ENCODE data around the gene SNX11. TPM values are rescaled to one million over a fixed set of nuclear protein-coding genes. Genes with fewer than 3 reads are reported as not detected.
"Not testable (repeated sequence)": the region's sequence is repeated elsewhere in the genome, so short reads cannot be mapped to it uniquely, and the experiment has no call there.

SNX11 gene
- total RNA-seq, result 10 to 100 TPM; 19.7 to 21.7 TPM

DNA sequence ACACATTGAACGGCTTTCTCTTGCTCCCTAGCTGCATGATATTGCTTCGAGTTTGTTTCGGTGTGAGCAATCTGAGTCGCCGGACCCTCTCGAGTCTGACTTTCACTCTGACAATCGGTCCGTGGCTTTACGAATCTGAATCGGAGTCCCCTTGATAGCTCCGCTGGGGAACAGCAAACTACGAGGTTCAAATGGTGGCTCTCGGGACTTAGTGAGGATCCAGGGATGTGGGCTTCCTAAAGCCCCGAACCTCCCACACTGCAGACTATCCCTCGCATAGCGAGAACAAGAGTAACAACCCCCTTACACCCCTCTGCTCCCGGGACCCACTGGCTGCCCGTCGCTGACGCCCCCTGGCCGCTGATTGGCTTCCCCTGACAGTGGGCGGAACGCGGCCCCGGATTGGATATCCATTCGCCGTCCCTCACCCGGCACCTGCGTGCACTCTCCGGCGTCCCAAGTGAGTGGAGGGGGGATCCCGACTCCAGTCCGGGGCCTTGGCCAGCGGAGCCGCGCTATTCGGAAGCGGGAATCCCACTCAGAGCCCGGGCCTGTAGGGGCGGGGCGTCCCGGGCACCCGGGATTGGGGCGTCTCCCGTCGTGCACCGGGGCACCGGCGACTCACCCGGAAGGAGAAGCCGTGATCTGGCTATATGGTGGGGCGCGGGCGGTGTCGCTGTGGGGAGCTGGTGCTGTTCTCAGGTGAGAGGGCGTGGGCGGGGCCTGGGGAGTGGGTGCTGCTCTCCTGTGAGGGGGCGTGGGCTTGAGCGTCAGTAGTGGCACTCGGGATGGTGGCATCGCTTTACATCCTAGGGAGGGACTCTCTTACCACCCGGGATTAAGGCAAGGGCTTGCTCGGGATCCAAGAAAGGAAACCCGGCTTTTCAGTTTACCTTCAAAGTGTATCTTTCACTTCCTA, at the start of gene SNX11:
Gene SNX11 (plus strand): TSS at position 630 of the 919 bp plus-strand sequence. CDS start 4,278 bp downstream, outside the sequence.
- intact Hi-C loops (cut with micrococcal nuclease), result loop anchor here (1.0 to 10.0 kb wide), 4 partner anchors 59 to 263 kb away; partner anchors contain the start of genes NFE2L1, PNPO, SCRN2 and SP2
- H3K9me3 Mint-ChIP-seq, result peaks cover 8% of the 10 kb centered on the region
- ChIA-PET POLR2A (interaction anchor here (0.6 to 3.2 kb wide), 5 partner anchors 16 to 173 kb away, joined by 3 to 17 read pairs (median 3); partner anchors contain the start of gene NFE2L1), CTCF (interaction anchor here (0.7 to 3.0 kb wide), 20 partner anchors 9 to 777 kb away, joined by 3 to 13 read pairs (median 4); partner anchors contain the start of genes COPZ2, HOXB5 and HOXB9)
- H3K4me3 Mint-ChIP-seq, result peak within 1 kb of the TSS; percentile 100
- H3K27me3 Mint-ChIP-seq, result no peaks in the 10 kb centered on the region
- peaks cover 8% of the 10 kb centered on the region for H3K36me3 Mint-ChIP-seq
- peak within 1 kb of the TSS; percentile 97 for H3K27ac Mint-ChIP-seq
- H3K4me1 Mint-ChIP-seq (ENCODE audit: low read depth), result peaks cover 59% of the 10 kb centered on the region
- peak; percentile 95 for DNase-seq

DNA sequence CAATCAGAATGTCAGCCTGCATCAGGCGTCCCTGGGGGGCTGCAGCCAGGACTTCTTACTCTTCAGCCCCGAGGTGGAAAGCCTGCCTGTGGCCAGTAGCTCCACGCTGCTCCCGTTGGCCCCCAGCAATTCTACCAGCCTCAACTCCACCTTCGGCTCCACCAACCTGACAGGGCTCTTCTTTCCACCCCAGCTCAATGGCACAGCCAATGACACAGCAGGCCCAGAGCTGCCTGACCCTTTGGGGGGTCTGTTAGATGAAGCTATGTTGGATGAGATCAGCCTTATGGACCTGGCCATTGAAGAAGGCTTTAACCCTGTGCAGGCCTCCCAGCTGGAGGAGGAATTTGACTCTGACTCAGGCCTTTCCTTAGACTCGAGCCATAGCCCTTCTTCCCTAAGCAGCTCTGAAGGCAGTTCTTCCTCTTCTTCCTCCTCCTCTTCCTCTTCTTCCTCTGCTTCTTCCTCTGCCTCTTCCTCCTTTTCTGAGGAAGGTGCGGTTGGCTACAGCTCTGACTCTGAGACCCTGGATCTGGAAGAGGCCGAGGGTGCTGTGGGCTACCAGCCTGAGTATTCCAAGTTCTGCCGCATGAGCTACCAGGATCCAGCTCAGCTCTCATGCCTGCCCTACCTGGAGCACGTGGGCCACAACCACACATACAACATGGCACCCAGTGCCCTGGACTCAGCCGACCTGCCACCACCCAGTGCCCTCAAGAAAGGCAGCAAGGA, 49.0 kb upstream of the SNX11 start:
- H3K36me3 Mint-ChIP-seq, result peaks cover 64% of the 10 kb centered on the region
- peaks cover 31% of the 10 kb centered on the region for H3K4me1 Mint-ChIP-seq (ENCODE audit: low read depth)
- H3K4me3 Mint-ChIP-seq, result no peak overlapping the region
- no peaks in the 10 kb centered on the region for H3K27me3 Mint-ChIP-seq
- intact Hi-C loops (cut with micrococcal nuclease), result no loop called here
- no peak for DNase-seq
- POLR2A ChIA-PET, result interaction anchor here (1.1 to 3.9 kb wide), 4 partner anchors 10 to 42 kb away, joined by 3 to 31 read pairs (median 3); partner anchors contain the start of gene NFE2L1
- CTCF ChIA-PET, result interaction anchor here (0.7 to 4.3 kb wide), 6 partner anchors 10 to 620 kb away, joined by 3 to 25 read pairs (median 4); no protein-coding TSS in a partner anchor
- H3K27ac Mint-ChIP-seq, result peak overlapping the region; percentile 60
- H3K9me3 Mint-ChIP-seq, result no peaks in the 10 kb centered on the region

- Mint-ChIP-seq H3K4me3 (no peak overlapping the region), H3K27ac (no peak overlapping the region), H3K27me3 (no peaks in the 10 kb centered on the region), H3K36me3 (peaks cover 64% of the 10 kb centered on the region), H3K4me1 (ENCODE audit: low read depth) (peaks cover 27% of the 10 kb centered on the region), H3K9me3 (no peaks in the 10 kb centered on the region)
- intact Hi-C loops (cut with micrococcal nuclease), result no loop called here
- CTCF ChIA-PET, result interaction anchor here (0.9 to 1.1 kb wide), 2 partner anchors 9 to 14 kb away, joined by 3 to 6 read pairs; no protein-coding TSS in a partner anchor
- POLR2A ChIA-PET, result interaction anchor here (0.9 to 3.9 kb wide), 4 partner anchors 9 to 34 kb away, joined by 3 to 31 read pairs (median 3); partner anchors contain the start of gene NFE2L1
- DNase-seq, result no peak
Observed at GRCh38 chr17:48059125-48059668, 48.4 kb upstream of the SNX11 start.

DNA sequence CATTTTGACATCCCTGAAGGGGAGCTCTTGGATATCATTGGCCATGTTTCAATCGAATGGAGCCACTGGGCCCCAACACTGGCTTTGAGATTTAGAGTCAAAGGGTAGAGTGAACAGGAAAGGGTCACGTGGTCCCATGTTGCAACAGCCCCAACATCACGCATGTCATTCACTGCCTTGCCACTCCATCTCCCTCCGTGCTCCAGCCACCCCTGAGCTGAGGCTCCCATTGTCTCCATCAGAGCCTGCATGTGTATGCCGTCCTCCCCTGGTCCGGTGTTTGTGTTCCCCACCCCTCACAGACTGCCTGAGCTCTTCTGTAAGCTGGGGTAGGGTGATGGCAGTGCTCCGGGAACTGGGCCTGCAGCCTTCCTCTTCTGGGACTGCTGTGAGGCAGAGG, 47.3 kb upstream of the SNX11 start:
- Mint-ChIP-seq H3K36me3 (peaks cover 67% of the 10 kb centered on the region), H3K4me1 (ENCODE audit: low read depth) (peaks cover 22% of the 10 kb centered on the region), H3K9me3 (no peaks in the 10 kb centered on the region), H3K4me3 (no peak overlapping the region), H3K27ac (no peak overlapping the region), H3K27me3 (no peaks in the 10 kb centered on the region)
- DNase-seq, result no peak
- intact Hi-C loops (cut with micrococcal nuclease), result no loop called here
- ChIA-PET POLR2A (interaction anchor here (0.9 to 3.2 kb wide), 2 partner anchors 12 to 23 kb away, joined by 3 to 17 read pairs; partner anchors contain the start of gene NFE2L1), CTCF (interaction anchor here (1.1 to 1.8 kb wide), 5 partner anchors 13 to 33 kb away, joined by 3 to 5 read pairs (median 4); no protein-coding TSS in a partner anchor)

- POLR2A ChIA-PET, result interaction anchor here (2.3 to 3.2 kb wide), 2 partner anchors 10 to 14 kb away, joined by 6 to 17 read pairs; partner anchors contain the start of gene NFE2L1
- H3K36me3 Mint-ChIP-seq, result peaks cover 55% of the 10 kb centered on the region
- H3K9me3 Mint-ChIP-seq, result no peaks in the 10 kb centered on the region
- intact Hi-C loops (cut with micrococcal nuclease), result no loop called here
- H3K4me3 Mint-ChIP-seq, result no peak overlapping the region
- DNase-seq, result no peak
- H3K27ac Mint-ChIP-seq, result no peak overlapping the region
- H3K27me3 Mint-ChIP-seq, result no peaks in the 10 kb centered on the region
- CTCF ChIA-PET, result interaction anchor here (2.1 kb wide), 1 partner anchor 37 kb away, joined by 7 read pairs; no protein-coding TSS in a partner anchor
- H3K4me1 Mint-ChIP-seq (ENCODE audit: low read depth), result peaks cover 4% of the 10 kb centered on the region
Observed at GRCh38 chr17:48062273-48062672, 45.3 kb upstream of the SNX11 start.

GRCh38 chr17:48064638-48065037, 42.9 kb upstream of the SNX11 start:
- Mint-ChIP-seq H3K4me3 (no peak overlapping the region), H3K27me3 (no peaks in the 10 kb centered on the region), H3K9me3 (no peaks in the 10 kb centered on the region), H3K4me1 (ENCODE audit: low read depth) (peaks cover 2% of the 10 kb centered on the region), H3K27ac (no peak overlapping the region), H3K36me3 (peaks cover 40% of the 10 kb centered on the region)
- CTCF ChIA-PET, result interaction anchor here (0.7 to 2.3 kb wide), 7 partner anchors 11 to 38 kb away, joined by 3 to 6 read pairs (median 3); no protein-coding TSS in a partner anchor
- intact Hi-C loops (cut with micrococcal nuclease), result no loop called here
- no peak for DNase-seq
- POLR2A ChIA-PET, result interaction anchor here (0.9 to 2.5 kb wide), 2 partner anchors 9 to 16 kb away, joined by 4 to 7 read pairs; partner anchors contain the start of gene NFE2L1

- Mint-ChIP-seq H3K27me3 (no peaks in the 10 kb centered on the region), H3K36me3 (peaks cover 32% of the 10 kb centered on the region), H3K27ac (no peak overlapping the region), H3K9me3 (no peaks in the 10 kb centered on the region), H3K4me3 (no peak overlapping the region), H3K4me1 (ENCODE audit: low read depth) (no peaks in the 10 kb centered on the region)
- no peak for DNase-seq
- intact Hi-C loops (cut with micrococcal nuclease), result no loop called here
- CTCF ChIA-PET, result interaction anchor here (1.1 to 4.5 kb wide), 5 partner anchors 10 to 65 kb away, joined by 3 to 30 read pairs (median 6); no protein-coding TSS in a partner anchor
- POLR2A ChIA-PET, result no interaction called here
Observed at GRCh38 chr17:48066192-48066591, 41.4 kb upstream of the SNX11 start.

- no peaks in the 10 kb centered on the region for H3K4me1 Mint-ChIP-seq (ENCODE audit: low read depth)
- intact Hi-C loops (cut with micrococcal nuclease), result no loop called here
- ChIA-PET CTCF (interaction anchor here (1.1 to 4.5 kb wide), 6 partner anchors 9 to 65 kb away, joined by 3 to 30 read pairs (median 5); no protein-coding TSS in a partner anchor), POLR2A (interaction anchor here (0.9 kb wide), 1 partner anchor 11 kb away, joined by 3 read pairs; no protein-coding TSS in a partner anchor)
- no peak overlapping the region for H3K4me3 Mint-ChIP-seq
- DNase-seq, result no peak
- H3K27ac Mint-ChIP-seq, result no peak overlapping the region
- no peaks in the 10 kb centered on the region for H3K9me3 Mint-ChIP-seq
- H3K27me3 Mint-ChIP-seq, result no peaks in the 10 kb centered on the region
- H3K36me3 Mint-ChIP-seq, result peaks cover 32% of the 10 kb centered on the region
Observed at GRCh38 chr17:48066656-48067055, 40.9 kb upstream of the SNX11 start.

DNA sequence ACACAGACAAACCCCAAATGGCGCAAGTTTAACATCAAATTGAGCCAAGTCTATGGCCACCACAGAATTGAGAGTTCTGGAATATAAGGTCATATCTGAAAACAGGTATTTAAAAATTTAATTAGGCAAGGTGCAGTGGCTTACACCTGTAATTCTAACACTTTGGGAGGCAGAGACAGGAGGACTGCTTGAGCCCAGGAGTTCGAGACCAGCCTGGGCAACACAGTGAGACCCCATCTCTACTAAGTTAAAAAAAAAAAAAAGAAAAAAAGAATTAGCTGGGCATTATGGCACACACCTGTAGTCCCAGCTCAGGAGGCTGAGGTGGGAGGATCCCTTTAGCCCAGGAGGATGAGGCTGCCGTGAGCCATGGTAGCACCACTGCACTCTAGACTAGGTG, 40.3 kb upstream of the SNX11 start:
- no peak overlapping the region for H3K27ac Mint-ChIP-seq
- H3K9me3 Mint-ChIP-seq, result no peaks in the 10 kb centered on the region
- intact Hi-C loops (cut with micrococcal nuclease), result no loop called here
- DNase-seq, result no peak
- POLR2A ChIA-PET, result interaction anchor here (0.9 kb wide), 1 partner anchor 12 kb away, joined by 3 read pairs; no protein-coding TSS in a partner anchor
- H3K27me3 Mint-ChIP-seq, result no peaks in the 10 kb centered on the region
- H3K4me3 Mint-ChIP-seq, result no peak overlapping the region
- CTCF ChIA-PET, result interaction anchor here (1.1 to 4.5 kb wide), 6 partner anchors 9 to 64 kb away, joined by 3 to 30 read pairs (median 5); no protein-coding TSS in a partner anchor
- no peaks in the 10 kb centered on the region for H3K4me1 Mint-ChIP-seq (ENCODE audit: low read depth)
- H3K36me3 Mint-ChIP-seq, result peaks cover 31% of the 10 kb centered on the region

DNA sequence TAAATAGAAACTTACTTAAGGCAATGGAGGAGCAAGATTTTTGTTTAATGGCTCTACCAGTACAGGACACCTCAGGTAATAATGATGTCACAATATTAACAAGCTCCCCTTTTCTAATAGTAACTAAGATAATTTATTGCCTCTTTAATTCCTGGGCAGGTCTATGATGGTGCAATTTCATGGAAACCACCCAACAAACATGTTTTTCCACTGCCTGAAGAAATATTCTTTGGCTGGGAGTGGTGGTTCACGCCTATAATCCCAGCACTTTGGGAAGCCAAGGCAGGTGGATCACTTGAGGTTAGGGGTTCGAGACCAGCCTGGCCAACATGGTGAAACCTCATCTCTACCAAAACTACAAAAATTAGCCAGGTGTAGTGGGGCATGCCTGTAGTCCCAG, 39.8 kb upstream of the SNX11 start:
- H3K27me3 Mint-ChIP-seq; DNase-seq; H3K4me1 Mint-ChIP-seq (ENCODE audit: low read depth); H3K9me3 Mint-ChIP-seq; H3K4me3 Mint-ChIP-seq; H3K27ac Mint-ChIP-seq; intact Hi-C loops (cut with micrococcal nuclease): not testable (repeated sequence)
- ChIA-PET CTCF (interaction anchor here (1.1 to 4.5 kb wide), 5 partner anchors 9 to 42 kb away, joined by 3 to 30 read pairs (median 6); no protein-coding TSS in a partner anchor), POLR2A (interaction anchor here (1.2 kb wide), 1 partner anchor 9 kb away, joined by 3 read pairs; no protein-coding TSS in a partner anchor)
- peaks cover 28% of the 10 kb centered on the region for H3K36me3 Mint-ChIP-seq
